ENCODE measurements around the gene SUN5.

GRCh38 chr20:33038243-33038642 lies 34.0 kb upstream of the SUN5 start:
- TF ChIP-seq CTCF (conservative IDR thresholded peaks at IDR 0.05; ENCODE audit: low read depth, low read length) (no peak), EZH2phosphoT487 (IDR thresholded peaks at IDR 0.05; ENCODE audit: borderline replicate concordance, low read length) (no peak)
